CD4-positive, alpha-beta T cell treated with Interleukin-15 for 4 hours (primary cell): ENCODE data around the gene PCLO.
"Not testable (repeated sequence)": the region's sequence is repeated elsewhere in the genome, so short reads cannot be mapped to it uniquely, and the experiment has no call there.

Source experiments
- DNase-seq: peaks from one replicate; pipeline ENCODE4 v3.0.0-alpha.2; 2020; ENCODE audit warnings: low spot score

PCLO gene

DNA sequence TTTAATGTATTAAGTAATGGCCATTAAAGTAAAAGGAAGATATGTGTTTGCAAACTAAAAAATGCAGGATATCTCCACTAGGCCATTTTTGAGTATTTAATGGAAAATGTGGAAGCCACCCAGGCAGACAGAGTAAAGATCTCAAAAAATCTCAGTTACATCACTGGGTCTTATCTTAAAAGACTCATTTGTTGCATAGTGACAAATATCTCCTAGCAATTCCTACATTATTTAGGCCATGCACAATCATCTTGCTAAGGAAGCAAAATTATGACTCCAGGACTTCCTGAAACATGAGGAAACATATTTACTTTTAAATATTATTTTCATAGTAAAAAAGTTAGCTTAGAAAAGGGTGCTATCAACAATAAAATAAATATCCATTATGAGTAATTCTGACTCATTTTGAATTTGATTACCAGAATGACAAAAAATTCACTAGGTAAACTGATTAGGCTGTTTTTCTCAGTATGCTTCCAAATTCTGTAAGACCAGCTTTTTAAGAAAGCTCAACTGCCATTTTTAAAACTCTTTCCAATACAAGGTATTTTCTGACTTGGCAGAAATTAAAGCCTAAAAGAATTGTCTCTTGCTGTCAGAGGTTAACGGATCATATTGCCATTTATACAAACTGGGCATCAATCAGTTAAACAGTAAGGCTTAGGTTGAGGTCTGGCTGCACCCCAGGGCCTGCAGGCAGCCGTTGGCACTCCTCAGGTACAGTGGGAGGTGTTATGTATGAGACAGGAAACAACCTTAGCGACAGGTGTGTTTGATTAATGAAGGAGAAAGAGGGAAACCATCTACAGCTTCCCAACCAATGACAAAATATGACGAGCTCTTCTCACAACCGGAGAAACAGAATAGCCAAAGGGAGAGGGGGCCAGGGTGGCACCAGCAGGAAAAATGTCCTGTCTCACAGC is 31.8 kb downstream of the PCLO start:
- no peak for DNase-seq

DNA sequence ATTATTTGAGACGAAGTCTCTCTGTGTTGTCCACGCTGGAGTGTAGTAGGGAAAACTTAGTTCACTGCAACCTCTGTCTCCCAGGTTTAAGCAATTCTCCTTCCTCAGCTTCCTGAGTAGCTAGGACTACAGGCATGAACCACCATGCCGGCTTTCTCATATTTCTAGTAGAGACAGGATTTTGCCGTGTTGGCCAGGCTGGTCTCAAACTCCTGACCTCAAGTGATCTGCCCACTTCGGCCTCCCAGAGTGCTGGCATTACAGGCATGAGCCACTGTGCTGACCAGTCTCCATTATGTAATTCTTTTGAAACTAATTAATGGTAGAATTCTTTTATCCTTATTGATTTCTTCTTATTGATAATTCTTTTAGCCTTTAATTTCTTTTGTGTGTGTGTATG is 32.5 kb downstream of the PCLO start:
- no peak for DNase-seq

GRCh38 chr7:83119494-83119893 is 43.2 kb downstream of the PCLO start:
- no peak for DNase-seq

- DNase-seq: no peak
Measured at GRCh38 chr7:83119026-83119382, 43.7 kb downstream of the PCLO start.

- DNase-seq: no peak
Measured at GRCh38 chr7:83118347-83119025, 44.2 kb downstream of the PCLO start.

GRCh38 chr7:83117466-83117865 is 45.2 kb downstream of the PCLO start:
- no peak for DNase-seq

DNA sequence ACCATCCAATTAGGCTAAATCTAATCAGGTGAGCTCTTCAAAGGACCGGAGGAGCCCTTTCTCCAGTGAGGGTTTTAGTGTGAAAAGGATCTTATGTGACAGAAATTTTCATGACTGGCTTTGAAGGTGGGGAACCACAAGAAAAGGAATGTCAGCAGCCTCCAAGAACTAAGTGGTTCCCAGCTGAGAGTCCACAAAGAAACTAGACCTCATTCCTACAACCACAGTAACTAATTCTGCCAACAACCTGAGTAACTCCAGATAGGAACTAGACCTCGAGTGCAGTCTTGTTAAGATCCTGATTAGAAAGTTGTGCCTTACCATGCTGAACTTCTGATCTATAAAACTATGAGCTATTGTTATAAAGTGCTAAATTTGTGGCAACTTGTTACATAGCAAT is 51.3 kb downstream of the PCLO start:
- DNase-seq: no peak

DNA sequence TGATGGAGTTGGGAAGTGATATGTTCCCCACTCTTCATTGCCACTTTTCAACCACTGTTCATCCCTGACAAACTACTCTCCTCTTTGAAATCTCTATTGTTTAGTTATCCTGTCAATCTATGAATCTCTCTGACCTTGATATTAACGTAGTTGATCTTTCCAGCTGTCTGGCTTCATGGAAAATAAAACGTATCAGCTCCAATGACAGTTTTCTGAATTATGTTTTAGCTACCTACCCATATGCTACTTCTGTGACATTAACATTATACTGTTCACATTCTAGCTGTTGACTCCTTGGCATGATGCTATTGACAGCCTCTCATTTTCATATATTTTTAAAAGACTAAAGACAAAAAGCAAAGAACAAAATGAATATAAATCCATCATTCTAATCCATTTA is 53.3 kb downstream of the PCLO start:
- no peak for DNase-seq

DNA sequence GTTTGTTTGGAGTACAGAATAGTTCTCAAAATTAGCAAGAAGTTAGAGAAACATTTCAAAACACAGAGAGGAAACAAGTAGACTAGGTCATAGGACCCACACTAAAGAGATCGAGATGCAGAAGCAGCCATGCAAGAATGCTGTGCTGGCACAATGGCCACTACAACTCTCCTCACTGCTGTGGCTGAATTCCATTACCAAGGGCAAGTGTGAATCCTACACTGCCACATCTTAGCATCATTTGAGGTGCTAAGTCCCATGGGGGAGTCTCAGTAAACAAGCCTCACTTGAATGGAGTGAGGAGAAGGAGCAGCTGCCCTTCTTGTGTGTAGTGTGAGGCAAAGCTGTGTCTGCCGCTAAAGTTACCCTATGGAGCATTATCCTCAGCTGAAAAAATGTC is 56.7 kb downstream of the PCLO start:
- no peak for DNase-seq

DNA sequence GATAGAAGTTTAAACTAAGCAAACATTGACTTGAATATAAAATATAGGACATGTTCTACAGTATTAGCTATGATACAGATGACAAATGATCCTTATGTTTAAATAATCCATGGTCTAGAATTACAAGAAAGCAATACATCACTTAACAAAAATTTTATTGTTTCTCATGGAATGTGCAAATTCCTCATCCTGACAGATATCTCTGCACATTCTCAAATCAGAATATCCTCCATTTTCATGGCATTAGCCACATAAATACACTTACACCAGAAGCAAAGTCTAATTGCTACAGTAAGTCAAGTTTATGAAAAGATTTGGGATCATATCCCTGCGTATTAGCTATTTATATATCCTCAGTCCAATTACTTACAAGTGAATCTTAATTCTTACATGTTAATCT is 57.6 kb downstream of the PCLO start:
- DNase-seq: no peak

DNA sequence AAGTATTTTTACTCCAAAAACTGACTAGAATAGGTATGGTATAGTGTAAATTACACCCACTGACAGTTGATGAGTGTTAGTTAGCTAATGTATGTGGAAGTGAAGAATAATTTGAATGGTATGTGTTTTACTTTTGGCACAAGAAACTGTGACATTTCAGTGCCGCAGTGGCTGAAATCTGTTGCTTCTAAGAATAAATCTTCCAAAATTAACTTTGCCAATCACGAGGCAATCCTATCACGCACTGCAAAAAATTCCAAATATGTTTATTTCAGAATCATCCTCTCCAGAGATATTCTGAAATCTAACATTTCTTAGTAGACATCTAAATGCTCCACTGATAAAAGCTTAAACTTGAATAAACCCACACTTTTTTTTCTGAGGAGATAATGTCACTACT is 61.2 kb downstream of the PCLO start:
- DNase-seq: no peak

- DNase-seq: no peak
Measured at GRCh38 chr7:83096065-83096580, 66.6 kb downstream of the PCLO start.

GRCh38 chr7:83085299-83085698 is 77.4 kb downstream of the PCLO start:
- DNase-seq: no peak

GRCh38 chr7:83079879-83080278 is 82.8 kb downstream of the PCLO start:
- DNase-seq: not testable (repeated sequence)

DNA sequence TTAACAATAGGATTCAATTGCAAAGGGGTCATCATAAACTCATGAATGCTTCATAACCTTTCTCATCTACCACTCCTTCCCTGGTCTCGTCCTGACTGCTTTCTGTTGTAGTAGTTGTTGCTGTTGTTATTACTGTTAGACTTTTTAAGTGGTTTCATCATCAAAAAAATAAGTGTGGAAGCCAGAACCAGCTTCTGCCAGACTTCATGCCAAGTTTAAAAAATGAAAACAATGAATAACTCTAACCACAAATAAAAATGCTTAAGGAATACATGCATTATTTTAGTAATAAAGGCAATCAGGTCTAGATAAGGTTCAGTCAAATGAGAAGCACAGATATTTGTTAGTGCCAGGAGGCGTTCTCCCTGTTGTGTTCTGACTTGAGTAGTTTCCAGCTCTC is 85.4 kb downstream of the PCLO start:
- DNase-seq: no peak

GRCh38 chr7:83072576-83073517 is 89.8 kb downstream of the PCLO start:
- DNase-seq: no peak

GRCh38 chr7:83065714-83066113 is 97.0 kb downstream of the PCLO start:
- no peak for DNase-seq

GRCh38 chr7:83060218-83060617 is 102.5 kb downstream of the PCLO start:
- no peak for DNase-seq

DNA sequence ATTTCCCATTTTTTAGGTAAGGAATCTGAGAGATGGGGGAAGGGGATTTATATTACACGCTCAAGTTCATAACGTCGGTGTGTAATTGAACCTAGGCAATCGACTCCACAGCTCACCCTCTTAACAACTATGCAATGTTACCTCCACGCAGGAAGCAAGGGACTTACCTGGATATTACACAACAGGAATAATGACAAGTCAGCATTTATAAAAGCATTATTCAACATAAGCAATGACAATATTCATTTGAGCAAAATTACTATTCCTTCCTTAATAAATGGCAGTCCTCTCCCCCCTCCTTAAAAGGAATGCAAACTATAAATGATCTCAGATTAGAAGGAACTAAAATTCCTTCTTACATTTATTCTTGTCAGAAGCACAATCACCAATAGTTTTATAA is 104.0 kb downstream of the PCLO start:
- no peak for DNase-seq

GRCh38 chr7:83055197-83055596 is 107.5 kb downstream of the PCLO start:
- no peak for DNase-seq

GRCh38 chr7:83054472-83054871 is 108.2 kb downstream of the PCLO start:
- no peak for DNase-seq

DNA sequence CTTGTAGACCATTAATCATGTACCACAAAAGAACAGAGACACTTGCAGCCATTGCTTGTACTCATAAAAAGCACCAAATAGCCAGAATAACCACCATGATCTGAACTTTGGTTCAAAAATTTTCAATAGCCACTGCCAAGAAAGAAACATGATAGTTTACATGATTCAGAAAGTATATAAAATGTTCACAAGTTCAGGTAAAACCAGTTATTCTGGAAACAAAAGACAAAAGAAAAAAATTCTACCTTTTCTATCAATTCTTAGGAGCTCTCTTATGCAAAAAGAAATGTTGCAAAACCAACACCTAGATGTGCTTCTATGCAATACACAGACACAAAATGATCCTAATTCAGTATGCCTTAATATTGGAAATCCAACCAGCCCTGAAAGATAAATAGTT is 108.7 kb downstream of the PCLO start:
- no peak for DNase-seq
